Measurements from ENCODE around the gene AUTS2.

AUTS2 gene

GRCh38 chr7:70663680-70664079 is 1065.4 kb downstream of the AUTS2 start:
- DNase-seq (ENCODE audit: low spot score) = no peak

- no peak for DNase-seq (ENCODE audit: low spot score)
These were observed 1067.7 kb downstream of the AUTS2 start for GRCh38 chr7:70665997-70666396.

- DNase-seq (ENCODE audit: low spot score) = no peak
These were observed 1069.1 kb downstream of the AUTS2 start for GRCh38 chr7:70667406-70667805.

GRCh38 chr7:70668606-70669358 is 1070.5 kb downstream of the AUTS2 start:
- no peak for DNase-seq (ENCODE audit: low spot score)

GRCh38 chr7:70669854-70670253 is 1071.6 kb downstream of the AUTS2 start:
- peak; percentile 44 for DNase-seq (ENCODE audit: low spot score)

- no peak for DNase-seq (ENCODE audit: low spot score)
These were observed 1072.0 kb downstream of the AUTS2 start for GRCh38 chr7:70670288-70670687.

GRCh38 chr7:70673778-70674570 is 1075.7 kb downstream of the AUTS2 start:
- DNase-seq (ENCODE audit: low spot score) = no peak

- no peak for DNase-seq (ENCODE audit: low spot score)
These were observed 1076.3 kb downstream of the AUTS2 start for GRCh38 chr7:70674571-70675010.

GRCh38 chr7:70676243-70676642 is 1078.0 kb downstream of the AUTS2 start:
- no peak for DNase-seq (ENCODE audit: low spot score)

- DNase-seq (ENCODE audit: low spot score) = no peak
These were observed 1080.5 kb downstream of the AUTS2 start for GRCh38 chr7:70678621-70679251.

- DNase-seq (ENCODE audit: low spot score) = peak; percentile 22
These were observed 1081.4 kb downstream of the AUTS2 start for GRCh38 chr7:70679661-70680060.

- no peak for DNase-seq (ENCODE audit: low spot score)
These were observed 1082.0 kb downstream of the AUTS2 start for GRCh38 chr7:70680306-70680705.

- no peak for DNase-seq (ENCODE audit: low spot score)
These were observed 1082.6 kb downstream of the AUTS2 start for GRCh38 chr7:70680743-70681468.

- DNase-seq (ENCODE audit: low spot score) = no peak
These were observed 1083.4 kb downstream of the AUTS2 start for GRCh38 chr7:70681469-70682350.

GRCh38 chr7:70684173-70684572 is 1085.9 kb downstream of the AUTS2 start:
- DNase-seq (ENCODE audit: low spot score) = no peak

GRCh38 chr7:70693321-70693685 is 1095.0 kb downstream of the AUTS2 start:
- DNase-seq (ENCODE audit: low spot score) = no peak

GRCh38 chr7:70693686-70694433 is 1095.6 kb downstream of the AUTS2 start:
- DNase-seq (ENCODE audit: low spot score) = peak; percentile 54

GRCh38 chr7:70694434-70694970 is 1096.2 kb downstream of the AUTS2 start:
- DNase-seq (ENCODE audit: low spot score) = peak; percentile 22

- DNase-seq (ENCODE audit: low spot score) = no peak
These were observed 1096.9 kb downstream of the AUTS2 start for GRCh38 chr7:70694971-70695794.

- DNase-seq (ENCODE audit: low spot score) = peak; percentile 17
These were observed 1097.5 kb downstream of the AUTS2 start for GRCh38 chr7:70695795-70696083.
